Hepatocyte (in vitro differentiated cells): ENCODE results near the gene CADPS2. TPM values are rescaled to one million over a fixed set of nuclear protein-coding genes. Genes with fewer than 3 reads are reported as not detected.

Source experiments
- DNase-seq: peaks from one replicate; pipeline ENCODE4 v3.0.0-alpha.2; 2016; ENCODE audit warnings: low spot score
- H2AFZ ChIP-seq: fragments of 200-600 bp; sonication (generic); 2 replicates; pipeline ENCODE4 v1.6.0; 2016; ENCODE audit warnings: antibody characterized with exemption, mild to moderate bottlenecking
- H3K27ac ChIP-seq: fragments of 200-600 bp; sonication (generic); 2 replicates; pipeline ENCODE4 v1.5.1; 2016; ENCODE audit warnings: mild to moderate bottlenecking
- H3K27me3 ChIP-seq: fragments of 200-600 bp; sonication (generic); 2 replicates; pipeline ENCODE4 v1.6.1; 2016
- H3K36me3 ChIP-seq: fragments of 200-600 bp; sonication (generic); replicated peaks from 2 replicates; pipeline ENCODE4 v1.5.1; 2016; ENCODE audit warnings: low read depth; ENCODE audit not compliant: insufficient read depth
- H3K4me1 ChIP-seq: fragments of 200-600 bp; sonication (generic); 2 replicates; pipeline ENCODE4 v1.5.1; 2016; ENCODE audit warnings: mild to moderate bottlenecking, moderate library complexity; ENCODE audit not compliant: insufficient read depth
- H3K4me2 ChIP-seq: fragments of 200-600 bp; sonication (generic); 2 replicates; pipeline ENCODE4 v1.6.0; 2016
- H3K4me3 ChIP-seq: fragments of 200-600 bp; sonication (generic); 2 replicates; pipeline ENCODE4 v1.5.1; 2016; ENCODE audit warnings: mild to moderate bottlenecking
- H3K79me2 ChIP-seq: fragments of 200-600 bp; sonication (generic); 2 replicates; pipeline ENCODE4 v1.6.0; 2017; ENCODE audit warnings: mild to moderate bottlenecking
- H3K9me2 ChIP-seq: fragments of 200-600 bp; sonication (generic); replicated peaks from 2 replicates; pipeline ENCODE4 v1.6.0; 2017; ENCODE audit warnings: mild to moderate bottlenecking; ENCODE audit not compliant: insufficient read depth
- H3K9me3 ChIP-seq: fragments of 200-600 bp; sonication (generic); 2 replicates; pipeline ENCODE4 v1.5.1; 2016; ENCODE audit warnings: low read depth, mild to moderate bottlenecking
- H4K20me1 ChIP-seq: fragments of 200-600 bp; sonication (generic); 2 replicates; pipeline ENCODE4 v1.6.0; 2016; ENCODE audit warnings: mild to moderate bottlenecking; ENCODE audit not compliant: insufficient read depth, poor library complexity, severe bottlenecking
- EZH2 ChIP-seq: fragments of 200-600 bp; sonication (generic); IDR thresholded peaks from 2 replicates; pipeline ENCODE4 v1.6.1; 2016; ENCODE audit warnings: antibody characterized with exemption, mild to moderate bottlenecking, borderline replicate concordance
- EZH2phosphoT487 ChIP-seq: fragments of 200-600 bp; sonication (generic); IDR thresholded peaks from one replicate; pipeline ENCODE4 v1.6.1; 2018; ENCODE audit warnings: antibody characterized with exemption, mild to moderate bottlenecking, low read depth, moderate library complexity; ENCODE audit not compliant: unreplicated experiment, severe bottlenecking
- WGBS: methylation state at CpG from one replicate; pipeline ENCODE4 v1.1.6; 2016; ENCODE audit warnings: low lambda C conversion rate; ENCODE audit errors: missing lambda C conversion rate; 5-methylcytosine and 5-hydroxymethylcytosine counted together
- polyA plus RNA-seq: library from polyadenylated mRNA; unstranded; fragments of >200 nt; fragmentation: Nextera tagmentation; extraction: Ambion mirVana; gene quantifications from 2 replicates; pipeline ENCODE4 v1.2.1, GENCODE V29; 2016
- total RNA-seq: library from RNA; depleted of rRNA; stranded (reverse); fragments of >200 nt; gene quantifications from 2 replicates; pipeline ENCODE4 v1.2.3, GENCODE V29; 2014
- TF ChIP-seq, protein P1 (sequence below): fragments of 200-600 bp; sonication (generic); IDR thresholded peaks from 2 replicates; pipeline ENCODE4 v1.5.1; 2016; ENCODE audit warnings: antibody characterized with exemption, mild to moderate bottlenecking; ENCODE audit not compliant: poor library complexity

Gene CADPS2
- total and polyA plus RNA-seq, 2 experiments from 2014 or later: 15.7 to 37.4 TPM

- TF ChIP-seq, protein P1, sequence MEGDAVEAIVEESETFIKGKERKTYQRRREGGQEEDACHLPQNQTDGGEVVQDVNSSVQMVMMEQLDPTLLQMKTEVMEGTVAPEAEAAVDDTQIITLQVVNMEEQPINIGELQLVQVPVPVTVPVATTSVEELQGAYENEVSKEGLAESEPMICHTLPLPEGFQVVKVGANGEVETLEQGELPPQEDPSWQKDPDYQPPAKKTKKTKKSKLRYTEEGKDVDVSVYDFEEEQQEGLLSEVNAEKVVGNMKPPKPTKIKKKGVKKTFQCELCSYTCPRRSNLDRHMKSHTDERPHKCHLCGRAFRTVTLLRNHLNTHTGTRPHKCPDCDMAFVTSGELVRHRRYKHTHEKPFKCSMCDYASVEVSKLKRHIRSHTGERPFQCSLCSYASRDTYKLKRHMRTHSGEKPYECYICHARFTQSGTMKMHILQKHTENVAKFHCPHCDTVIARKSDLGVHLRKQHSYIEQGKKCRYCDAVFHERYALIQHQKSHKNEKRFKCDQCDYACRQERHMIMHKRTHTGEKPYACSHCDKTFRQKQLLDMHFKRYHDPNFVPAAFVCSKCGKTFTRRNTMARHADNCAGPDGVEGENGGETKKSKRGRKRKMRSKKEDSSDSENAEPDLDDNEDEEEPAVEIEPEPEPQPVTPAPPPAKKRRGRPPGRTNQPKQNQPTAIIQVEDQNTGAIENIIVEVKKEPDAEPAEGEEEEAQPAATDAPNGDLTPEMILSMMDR: no peak
- TF ChIP-seq EZH2: no peak
- TF ChIP-seq EZH2phosphoT487: no peak
- no peak overlapping the region for H3K4me3 ChIP-seq
- 89% methylated on average over 1 of the region's 1 CpG for WGBS
- no peaks in the 10 kb centered on the region for H3K79me2 ChIP-seq
- H3K4me2 ChIP-seq: no peak overlapping the region
- DNase-seq: no peak
- no peaks in the 10 kb centered on the region for H3K9me3 ChIP-seq
- no peak overlapping the region for H2AFZ ChIP-seq
- H3K36me3 ChIP-seq: no peaks in the 10 kb centered on the region
- H3K27ac ChIP-seq: no peak overlapping the region
- H4K20me1 ChIP-seq: no peaks in the 10 kb centered on the region
- no peaks in the 10 kb centered on the region for H3K9me2 ChIP-seq
- no peaks in the 10 kb centered on the region for H3K4me1 ChIP-seq
- H3K27me3 ChIP-seq: no peaks in the 10 kb centered on the region
Observed at GRCh38 chr7:122425731-122426130, 460.5 kb downstream of the CADPS2 start.

- Histone ChIP-seq H3K9me3 (no peaks in the 10 kb centered on the region), H3K4me3 (no peak overlapping the region)
- 93% methylated on average over 4 of the region's 4 CpGs for whole genome bisulfite sequencing
Observed at GRCh38 chr7:122423591-122423990, 462.7 kb downstream of the CADPS2 start.

GRCh38 chr7:122416336-122416735 lies 469.9 kb downstream of the CADPS2 start:
- Histone ChIP-seq H3K4me2 (no peak overlapping the region), H3K4me3 (no peak overlapping the region), H3K79me2 (no peaks in the 10 kb centered on the region), H3K36me3 (no peaks in the 10 kb centered on the region), H3K27me3 (no peaks in the 10 kb centered on the region), H3K9me3 (no peaks in the 10 kb centered on the region), H3K4me1 (no peaks in the 10 kb centered on the region), H4K20me1 (no peaks in the 10 kb centered on the region), H3K27ac (no peak overlapping the region), H2AFZ (no peak overlapping the region), H3K9me2 (no peaks in the 10 kb centered on the region)
- 77% methylated on average over 2 of the region's 2 CpGs for WGBS
- no peak for DNase-seq
- TF ChIP-seq EZH2 (no peak), EZH2phosphoT487 (no peak)
- TF ChIP-seq, protein P1: no peak

More at GRCh38 chr7:122423591-122423990, 462.7 kb downstream of the CADPS2 start:
- no peaks in the 10 kb centered on the region for H3K79me2 ChIP-seq
- TF ChIP-seq, protein P1: no peak
- TF ChIP-seq EZH2phosphoT487 (no peak), EZH2 (no peak)
- H4K20me1 ChIP-seq: no peaks in the 10 kb centered on the region
- H3K27ac ChIP-seq: no peak overlapping the region
- no peaks in the 10 kb centered on the region for H3K4me1 ChIP-seq
- H3K36me3 ChIP-seq: no peaks in the 10 kb centered on the region
- H3K27me3 ChIP-seq: no peaks in the 10 kb centered on the region
- no peak overlapping the region for H3K4me2 ChIP-seq
- DNase-seq: no peak
- no peaks in the 10 kb centered on the region for H3K9me2 ChIP-seq
- H2AFZ ChIP-seq: no peak overlapping the region

- 73% methylated on average over 1 of the region's 1 CpG for WGBS
- H3K4me2 ChIP-seq: no peak overlapping the region
- TF ChIP-seq, protein P1: no peak
- TF ChIP-seq EZH2phosphoT487: no peak
- no peak for TF ChIP-seq EZH2
- no peaks in the 10 kb centered on the region for H3K36me3 ChIP-seq
- no peaks in the 10 kb centered on the region for H3K27me3 ChIP-seq
- H3K9me2 ChIP-seq: no peaks in the 10 kb centered on the region
- H3K79me2 ChIP-seq: no peaks in the 10 kb centered on the region
- H3K4me3 ChIP-seq: no peak overlapping the region
- DNase-seq: no peak
- no peaks in the 10 kb centered on the region for H3K9me3 ChIP-seq
- H2AFZ ChIP-seq: no peak overlapping the region
- no peaks in the 10 kb centered on the region for H3K4me1 ChIP-seq
- H3K27ac ChIP-seq: no peak overlapping the region
- H4K20me1 ChIP-seq: no peaks in the 10 kb centered on the region
Observed at GRCh38 chr7:122415510-122415909, 470.8 kb downstream of the CADPS2 start.
